ENCODE results near the gene ETV5.
A peak's percentile ranks its signal among the peaks of the same experiment; 100 is the strongest.

The ETV5 gene

DNA sequence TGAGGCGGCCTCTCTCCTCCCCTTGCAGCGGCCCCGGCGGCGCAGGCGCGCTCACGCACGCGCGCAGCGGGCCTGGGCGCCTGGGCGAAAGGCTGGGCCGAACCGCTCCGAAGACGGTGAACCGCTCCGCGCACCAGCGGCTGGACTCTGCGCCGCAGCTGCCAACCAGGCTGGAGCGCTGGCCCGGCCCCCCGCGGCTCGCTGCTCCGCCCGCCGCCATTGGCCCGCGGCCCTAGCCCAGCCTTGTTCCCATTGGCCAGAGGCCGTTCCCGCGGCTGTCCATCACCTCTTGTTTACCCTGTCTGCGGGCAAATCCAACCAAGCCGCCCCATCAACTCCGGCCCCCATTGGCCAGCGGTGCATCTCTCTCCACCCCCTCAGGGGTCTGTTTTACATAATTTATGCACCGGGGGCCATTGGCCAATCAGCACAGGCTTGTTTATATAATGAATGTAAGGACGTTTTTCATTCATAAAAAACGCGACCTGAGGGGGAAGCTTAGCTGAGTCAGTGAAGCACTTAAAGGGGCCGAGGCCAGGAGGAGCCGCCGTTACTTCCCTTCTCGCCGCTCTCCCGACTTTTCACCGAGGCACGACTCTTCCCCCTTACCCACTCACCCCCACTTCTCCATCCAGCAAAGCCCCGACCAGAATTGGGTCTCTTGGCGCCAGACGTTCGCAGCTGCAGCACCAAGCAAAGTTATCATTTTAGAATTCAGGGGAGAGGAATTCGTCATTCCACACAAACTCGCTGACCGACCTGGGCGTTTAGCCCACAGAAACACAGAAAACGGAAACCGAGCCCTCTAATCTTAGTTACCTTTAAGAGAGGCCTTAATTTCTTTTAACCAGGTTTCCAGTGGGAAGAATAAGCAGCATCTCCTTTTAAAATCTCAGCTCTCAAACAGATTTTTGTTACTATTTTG, at the start of gene ETV5:
TSS of gene ETV5 (minus strand) at position 149 of the 925 bp plus-strand sequence. CDS start 3,221 bp downstream, outside the sequence.
- peak; percentile 99 for DNase-seq (ENCODE audit: low spot score)

DNA sequence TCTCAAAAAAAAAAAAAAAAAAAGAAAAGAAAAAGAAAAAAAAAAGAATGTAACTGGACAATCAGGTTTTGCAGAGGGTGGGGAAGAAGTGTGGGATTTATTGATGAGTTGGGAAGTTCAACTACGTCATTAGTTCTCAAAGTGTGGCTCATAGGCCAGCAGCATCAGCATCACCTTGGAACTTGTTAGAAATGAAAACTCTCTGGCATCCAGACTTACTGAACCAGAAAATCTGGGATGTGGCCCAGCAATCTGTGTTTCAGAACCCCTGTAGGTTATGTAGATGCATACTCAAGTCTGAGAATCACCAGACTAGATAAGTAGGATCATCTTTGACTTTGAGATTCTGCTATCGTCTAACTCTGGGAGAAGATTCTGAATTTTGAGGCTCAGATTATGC, 45.8 kb upstream of the ETV5 start:
- DNase-seq (ENCODE audit: low spot score): no peak

DNA sequence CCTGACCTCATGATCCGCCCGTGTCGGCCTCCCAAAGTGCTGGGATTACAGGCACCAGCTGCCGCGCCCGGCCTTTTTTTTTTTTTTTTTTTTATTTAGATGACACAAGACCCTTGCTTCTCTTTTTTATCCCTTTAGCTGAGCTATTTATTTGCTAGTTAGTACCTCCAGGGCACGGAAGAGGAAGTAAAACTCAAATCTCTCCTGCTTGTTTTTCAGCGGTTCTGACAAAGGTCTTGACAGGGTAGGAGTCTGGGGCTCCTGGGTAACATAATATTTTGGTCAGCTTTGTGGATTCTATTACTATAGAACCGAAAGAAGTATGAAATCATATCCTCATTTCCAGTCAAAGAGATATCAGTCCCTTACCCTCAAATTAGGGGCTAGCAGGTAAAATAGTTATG, 44.0 kb upstream of the ETV5 start:
- DNase-seq (ENCODE audit: low spot score): no peak

DNA sequence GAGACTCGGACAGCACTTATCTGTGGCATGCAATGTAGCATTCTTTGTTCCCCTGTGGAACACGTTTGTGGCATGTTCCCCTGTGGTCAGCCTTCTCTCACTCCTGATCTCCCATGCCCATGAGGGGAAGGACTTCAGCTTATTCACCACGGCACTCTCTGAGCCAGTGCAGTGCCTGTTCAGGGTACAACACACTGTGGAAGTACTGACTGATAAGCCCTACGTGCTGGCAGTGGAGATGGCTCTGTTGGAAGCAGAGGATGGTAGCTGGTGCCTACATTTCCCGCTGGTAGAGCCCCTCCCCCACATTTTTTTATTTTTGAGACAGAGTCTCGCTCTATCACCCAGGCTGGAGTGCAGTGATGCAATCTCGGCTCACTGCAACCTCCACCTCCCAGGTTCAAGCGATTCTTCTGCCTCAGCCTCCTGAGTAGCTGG, 43.5 kb upstream of the ETV5 start:
- no peak for DNase-seq (ENCODE audit: low spot score)

DNA sequence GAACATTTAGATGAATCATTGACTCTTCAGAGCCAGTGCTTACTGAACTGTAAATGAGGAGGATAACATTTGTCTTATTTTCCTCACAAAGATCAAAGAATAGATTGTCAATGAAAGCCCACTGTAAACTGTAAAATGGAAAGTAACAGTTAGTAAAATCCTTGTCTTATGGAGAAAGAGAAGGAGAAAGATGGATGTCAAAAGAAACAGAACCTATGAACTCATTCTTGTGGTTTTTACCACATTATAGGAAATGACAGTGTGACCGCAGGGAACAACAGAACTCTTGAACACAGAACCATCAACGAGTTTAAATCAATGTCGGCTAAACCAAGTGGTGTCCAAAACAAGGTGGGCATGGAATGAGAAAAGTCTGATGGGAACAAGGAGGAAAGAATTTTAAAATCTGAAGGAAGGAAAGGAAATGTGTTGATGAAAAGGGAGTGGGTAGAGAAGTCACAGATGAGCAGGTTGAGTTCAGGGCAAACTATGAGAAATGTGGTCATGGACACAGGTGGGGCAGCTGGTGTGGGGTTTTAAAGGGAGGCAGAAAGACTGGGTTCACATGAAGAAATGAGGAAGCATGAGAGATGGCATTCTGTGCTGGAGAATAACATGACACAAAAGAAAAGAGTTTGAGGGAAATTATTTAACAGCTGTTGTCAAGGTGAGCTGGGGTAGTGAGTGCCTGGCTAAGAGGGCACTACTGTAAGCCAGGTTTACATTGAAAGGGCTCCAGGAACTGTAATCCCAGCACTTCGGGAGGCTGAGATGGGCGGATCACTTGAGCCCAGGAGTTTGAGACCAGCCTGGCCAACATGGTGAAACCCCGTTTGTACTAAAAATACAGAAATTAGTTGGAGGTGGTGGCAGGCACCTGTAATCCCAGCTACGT, 42.4 kb upstream of the ETV5 start:
- DNase-seq (ENCODE audit: low spot score): no peak

DNA sequence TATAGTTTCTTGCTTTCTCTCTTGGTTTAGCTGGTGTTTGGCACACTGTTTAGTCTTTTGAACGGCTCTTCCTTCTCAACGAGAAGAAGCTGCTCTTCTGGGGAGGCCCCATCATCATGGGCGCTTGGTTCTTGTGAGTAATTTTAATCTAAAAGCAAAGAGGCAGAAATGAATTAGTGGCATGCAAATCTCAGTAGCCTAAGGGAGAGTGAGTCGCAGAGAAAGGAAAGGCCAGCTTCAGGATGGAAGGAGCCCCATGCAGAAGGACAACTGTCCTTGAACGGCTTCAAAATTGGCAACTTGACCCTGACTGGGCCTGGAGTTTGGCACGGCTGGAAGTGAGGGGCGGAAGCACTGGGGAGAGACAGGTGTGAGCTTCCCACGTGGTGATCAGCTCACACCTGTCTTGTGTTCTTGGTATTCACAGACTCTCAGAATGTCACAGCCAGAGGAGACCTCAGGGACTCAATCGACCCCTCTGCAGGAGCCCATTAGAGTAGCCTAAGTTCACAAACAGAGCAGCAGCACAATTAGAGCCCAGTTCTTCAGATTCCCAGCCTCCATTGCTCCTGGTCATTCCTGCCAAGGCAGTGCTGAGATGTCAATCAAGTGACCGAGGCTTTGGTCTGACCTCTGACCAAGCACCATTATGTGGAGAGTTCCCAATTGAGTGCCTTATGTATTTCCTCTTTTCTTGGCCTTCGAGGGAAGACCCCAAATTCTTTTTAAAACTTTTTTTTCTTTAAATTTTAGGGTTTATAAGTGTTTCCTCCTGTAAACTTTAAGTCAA, 41.3 kb upstream of the ETV5 start:
- no peak for DNase-seq (ENCODE audit: low spot score)

DNA sequence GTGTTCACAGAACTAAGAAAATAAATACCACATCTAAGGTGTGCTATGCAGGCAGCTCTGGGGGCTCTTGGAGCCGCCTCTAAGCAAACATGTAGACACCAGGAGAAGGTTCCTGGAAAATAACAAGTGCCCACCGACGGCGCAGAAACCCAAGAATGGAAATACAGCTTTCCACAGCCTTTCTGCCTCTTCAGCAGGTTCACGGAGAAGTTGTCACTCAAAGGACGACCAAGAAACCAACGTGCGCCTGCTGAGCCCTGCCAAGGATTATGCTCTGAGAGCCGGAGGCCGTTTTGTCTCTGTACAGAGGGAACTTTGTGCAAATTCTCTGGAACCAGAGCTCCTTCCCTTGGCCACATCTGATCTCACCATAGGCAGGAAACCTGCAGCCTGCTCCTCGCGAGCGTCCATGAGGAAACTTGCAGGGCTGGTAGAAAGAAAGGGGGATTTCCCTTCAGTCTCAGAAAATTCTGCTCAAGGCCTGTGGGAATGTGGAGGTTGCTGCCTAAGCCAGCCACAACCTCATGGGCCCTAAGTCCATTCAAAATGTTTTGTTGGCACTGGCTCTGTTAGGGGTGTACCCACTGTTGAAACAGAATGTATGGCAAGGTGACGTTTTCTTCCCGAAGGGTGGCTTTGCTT, 40.6 kb upstream of the ETV5 start:
- DNase-seq (ENCODE audit: low spot score): no peak

DNA sequence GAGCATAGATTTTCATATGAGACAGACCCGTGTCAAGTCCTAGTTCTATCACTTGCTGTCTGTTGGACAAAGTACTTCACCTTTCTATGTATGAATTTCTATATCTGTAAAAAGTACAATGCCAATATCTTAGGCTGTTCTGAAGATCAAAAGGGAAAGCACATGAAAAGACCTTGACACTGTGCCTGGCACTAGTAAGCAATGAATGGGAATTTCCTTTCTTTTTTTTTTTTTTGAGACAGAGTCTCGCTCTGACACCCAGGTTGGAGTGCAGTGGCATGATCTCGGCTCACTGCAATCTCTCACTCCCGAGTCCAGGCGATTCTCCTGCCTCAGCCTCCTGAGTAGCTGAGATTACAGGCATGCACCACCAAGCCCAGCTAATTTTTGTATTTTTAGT, 35.4 kb upstream of the ETV5 start:
- no peak for DNase-seq (ENCODE audit: low spot score)

DNA sequence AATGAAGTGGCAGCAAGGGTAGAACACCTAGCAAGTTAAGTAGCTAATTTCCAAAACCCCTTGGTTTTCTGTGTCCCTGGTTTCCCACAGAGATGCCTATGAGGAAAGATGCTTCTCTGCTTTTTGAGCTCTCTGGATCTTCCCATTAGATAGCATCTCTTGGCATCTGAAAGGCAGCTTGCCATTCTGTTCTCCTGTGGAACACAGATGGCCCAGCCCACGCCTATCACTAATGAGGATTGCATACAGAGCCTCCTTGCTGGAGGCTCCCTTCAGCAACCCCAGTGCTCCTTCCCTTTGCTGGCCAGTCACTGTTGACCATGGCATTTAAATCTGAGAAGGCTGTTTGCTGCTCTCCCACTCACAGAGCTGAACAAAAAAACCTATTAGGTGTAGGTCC, 34.4 kb upstream of the ETV5 start:
- DNase-seq (ENCODE audit: low spot score): no peak

DNA sequence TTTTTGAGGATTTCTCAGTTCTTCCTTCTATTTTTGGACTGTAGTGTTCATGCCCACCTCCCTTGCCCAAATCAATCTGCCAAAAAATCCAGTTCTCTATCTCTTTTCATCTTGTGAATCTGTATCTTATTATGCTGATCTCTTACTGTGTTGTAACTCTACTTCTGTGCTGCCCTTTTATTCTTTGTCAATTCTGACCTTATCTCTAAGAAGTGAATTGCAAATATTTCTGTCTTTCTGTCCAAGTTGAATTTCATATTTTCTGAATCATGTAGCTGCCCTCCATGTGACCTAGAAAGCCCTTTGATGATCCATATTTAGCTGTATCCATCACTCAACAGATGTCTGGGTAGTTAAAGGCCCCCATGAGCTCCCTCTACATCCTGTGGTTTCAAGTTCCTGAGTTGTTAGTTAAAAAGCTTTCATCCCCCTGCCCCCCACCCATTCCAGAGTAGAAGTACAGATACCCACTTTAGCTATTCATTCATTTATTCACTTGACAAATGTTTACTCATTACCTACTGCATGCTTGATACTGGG, 33.6 kb upstream of the ETV5 start:
- DNase-seq (ENCODE audit: low spot score): no peak

DNA sequence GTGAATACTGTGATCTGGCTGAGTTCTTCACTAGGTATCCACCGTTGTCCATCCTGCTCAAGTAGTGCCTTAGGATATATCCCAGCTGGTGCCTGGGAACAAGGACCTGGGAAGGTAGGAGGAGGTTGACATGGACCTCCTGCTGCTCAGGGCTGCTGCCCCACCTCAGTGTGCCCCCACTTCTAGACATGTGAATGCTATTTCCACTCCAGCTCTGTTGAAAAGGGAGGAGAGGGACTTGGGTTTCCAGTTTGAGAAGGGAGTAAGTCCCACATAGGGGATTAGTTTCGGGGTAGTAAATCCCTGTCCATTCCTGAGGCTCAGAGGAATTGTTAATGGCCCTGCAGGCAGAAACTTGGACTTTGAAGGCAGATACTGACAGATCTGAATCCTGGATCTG, 32.9 kb upstream of the ETV5 start:
- no peak for DNase-seq (ENCODE audit: low spot score)

DNA sequence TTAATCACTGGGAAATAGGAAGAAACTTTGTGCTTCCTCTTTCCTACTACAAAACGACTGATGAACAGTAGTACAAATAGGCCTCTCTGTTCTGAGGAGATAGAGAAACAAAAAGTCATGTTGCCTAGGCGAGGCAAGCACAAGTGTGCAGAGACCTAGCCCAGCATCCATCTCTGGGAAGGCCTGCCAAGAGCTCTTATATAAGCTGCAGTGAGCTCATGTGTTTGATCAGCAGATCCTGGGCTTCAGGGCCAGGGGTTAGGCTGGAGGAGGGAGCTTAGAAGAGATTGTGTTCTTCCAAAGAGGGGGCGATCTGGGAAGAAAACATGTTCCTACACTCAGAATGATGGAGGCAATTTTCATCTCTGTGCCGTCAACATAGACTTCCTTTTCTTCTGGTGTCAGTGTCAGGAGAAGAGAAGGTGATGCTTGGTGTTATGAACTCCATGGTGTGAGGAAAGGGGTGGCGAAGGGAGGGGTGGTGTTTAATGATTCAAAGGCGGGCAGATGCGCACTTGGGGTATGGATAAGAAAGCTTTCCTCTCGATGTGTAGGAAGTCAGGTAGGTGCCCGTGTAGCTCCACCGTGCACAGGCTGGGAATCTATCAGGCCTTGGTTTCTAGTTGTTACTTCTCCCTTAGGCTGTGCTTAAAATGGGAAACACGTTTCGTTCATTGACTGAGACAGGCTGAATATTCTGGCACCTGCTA, 29.5 kb upstream of the ETV5 start:
- no peak for DNase-seq (ENCODE audit: low spot score)

DNA sequence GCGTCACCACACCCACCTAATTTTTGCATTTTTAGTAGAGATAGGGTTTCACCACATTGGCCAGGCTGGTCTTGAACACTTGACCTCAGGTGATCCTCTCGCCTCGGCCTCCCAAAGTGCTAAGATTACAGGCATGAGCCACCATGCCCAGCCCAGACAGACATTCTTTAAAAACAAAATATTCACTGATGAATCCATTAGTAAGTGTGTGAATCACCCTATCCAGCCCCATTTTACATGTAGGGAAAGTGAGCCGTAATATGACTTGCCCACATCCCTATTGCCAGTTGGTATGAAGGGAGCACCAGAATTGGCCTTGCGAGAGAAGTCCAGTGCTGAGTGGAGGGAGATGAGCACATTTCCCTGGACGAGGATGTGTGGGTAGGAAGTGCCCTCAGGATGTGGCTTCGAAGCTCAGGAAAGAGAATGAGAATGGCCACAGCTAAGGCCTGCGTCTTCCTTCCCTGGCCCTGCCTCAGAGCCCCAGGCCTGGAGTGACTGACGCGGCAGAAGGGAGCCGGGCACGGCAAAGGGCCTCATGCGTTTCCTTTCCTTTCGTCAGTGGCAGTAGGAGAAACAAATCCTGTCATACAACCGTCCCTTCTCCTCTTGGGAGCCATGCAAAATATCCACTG, 28.3 kb upstream of the ETV5 start:
- no peak for DNase-seq (ENCODE audit: low spot score)

DNA sequence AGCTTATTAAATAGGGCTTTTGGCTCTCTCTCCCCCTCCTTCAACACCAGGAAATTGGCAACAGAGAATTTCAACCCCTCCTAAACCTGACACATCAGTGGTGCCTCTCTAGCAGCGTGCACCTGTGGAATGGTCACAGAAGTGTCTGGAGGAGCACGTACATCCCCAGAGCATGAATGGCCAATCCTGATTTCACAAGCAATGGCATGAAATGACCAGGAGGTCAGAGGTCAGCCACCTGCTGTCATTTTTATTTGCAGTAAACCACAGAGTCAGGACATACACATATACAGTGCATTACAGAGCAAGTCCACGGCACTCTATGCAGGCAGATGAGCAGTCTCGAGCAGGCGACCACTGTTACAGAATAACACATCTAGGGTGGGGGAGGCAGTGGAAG, 25.1 kb upstream of the ETV5 start:
- no peak for DNase-seq (ENCODE audit: low spot score)

DNA sequence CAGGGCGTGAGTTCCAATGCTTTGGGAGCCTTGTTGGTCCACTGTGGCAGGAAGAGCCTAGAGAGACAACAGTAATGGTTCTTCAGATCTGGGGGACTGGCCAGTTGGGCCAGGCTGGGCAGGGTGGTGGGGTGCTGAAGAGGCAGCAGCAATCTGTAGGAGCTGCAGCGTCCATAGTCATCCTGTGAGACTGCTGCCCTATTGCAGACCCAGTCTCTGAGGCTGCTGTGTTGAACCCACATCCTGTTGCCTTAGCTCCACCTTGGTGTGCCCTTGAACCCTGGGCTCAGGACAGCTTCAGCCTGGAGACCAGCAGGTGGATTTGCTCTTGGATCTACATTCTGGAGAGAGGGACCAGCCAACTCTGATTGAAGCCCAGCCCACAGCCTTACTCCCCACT, 23.6 kb upstream of the ETV5 start:
- no peak for DNase-seq (ENCODE audit: low spot score)

DNA sequence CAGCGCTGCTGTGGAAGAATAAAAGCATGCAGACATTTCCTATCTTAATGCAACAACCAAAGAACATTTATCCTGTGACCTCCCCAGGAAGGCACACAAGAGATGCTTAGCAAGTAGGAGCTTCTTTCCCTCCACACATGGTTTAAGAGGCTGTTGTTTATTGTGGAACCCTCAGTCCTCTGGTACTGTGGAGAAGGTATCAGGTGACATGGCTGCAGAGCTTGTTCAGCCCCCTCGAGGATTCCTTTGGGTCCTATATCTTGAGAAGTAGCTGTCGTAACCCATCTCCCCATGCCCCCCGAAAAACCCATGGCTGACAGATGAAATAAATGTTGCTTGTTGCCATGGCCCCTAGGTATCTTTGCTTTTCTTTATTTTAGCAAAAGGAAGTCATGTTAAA, 20.3 kb upstream of the ETV5 start:
- DNase-seq (ENCODE audit: low spot score): no peak

DNA sequence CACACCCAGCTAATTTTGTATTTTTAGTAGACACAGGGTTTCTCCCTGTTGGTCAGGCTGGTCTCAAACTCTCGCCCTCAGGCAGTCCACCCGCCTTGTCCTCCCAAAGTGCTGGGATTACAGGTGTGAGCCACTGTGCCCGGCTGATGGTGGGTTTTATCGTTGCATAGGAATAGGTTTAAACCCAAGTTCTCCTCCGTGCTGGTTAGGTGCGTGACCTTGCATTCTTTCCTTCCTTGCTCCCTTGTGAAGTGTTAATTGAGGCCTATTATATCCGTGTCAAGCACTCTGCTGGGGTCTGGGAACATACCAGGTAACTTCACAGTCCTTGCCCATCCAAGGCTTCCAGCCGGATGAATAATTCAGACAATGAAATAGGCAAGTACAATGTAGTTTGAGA, 19.3 kb upstream of the ETV5 start:
- DNase-seq (ENCODE audit: low spot score): no peak

DNA sequence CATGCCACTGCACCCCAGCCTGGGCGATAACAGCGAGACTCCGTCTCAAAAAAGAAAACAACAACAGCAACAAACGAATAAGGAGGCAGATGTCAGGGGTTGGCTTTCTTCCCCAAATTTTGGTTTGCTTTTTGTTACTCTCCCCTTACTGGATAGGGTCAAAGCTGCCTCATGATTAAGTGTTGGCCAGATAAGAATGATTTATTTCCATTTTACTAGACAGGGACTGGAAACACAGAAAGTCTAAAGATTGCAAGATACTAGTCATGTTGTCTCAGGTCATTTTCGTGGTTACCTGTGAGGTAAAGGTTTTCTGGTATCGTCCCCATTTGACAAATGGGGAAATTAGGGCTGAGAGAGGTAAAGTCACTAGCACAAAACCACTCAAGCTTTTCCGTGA, 18.6 kb upstream of the ETV5 start:
- no peak for DNase-seq (ENCODE audit: low spot score)

DNA sequence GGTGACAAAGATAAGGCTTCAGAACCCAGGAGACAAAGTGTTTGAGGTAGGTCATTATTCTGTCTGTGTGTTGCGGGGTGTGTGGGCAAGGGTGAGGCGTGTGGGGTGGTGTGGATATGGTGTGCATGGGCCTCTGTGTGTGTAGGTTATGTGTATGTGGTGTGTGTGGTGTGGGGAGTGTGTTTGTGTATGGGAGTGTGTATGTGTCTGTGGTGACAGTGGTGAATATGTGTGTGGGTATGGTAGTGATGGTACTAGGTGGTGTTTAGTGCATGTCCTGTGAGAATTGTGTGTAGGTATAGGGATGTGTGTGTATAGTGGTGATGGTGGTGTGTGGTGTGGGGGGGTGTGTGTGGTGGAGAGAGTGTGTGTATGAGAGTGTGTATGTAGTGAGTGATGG, 16.2 kb upstream of the ETV5 start:
- no peak for DNase-seq (ENCODE audit: low spot score)

DNA sequence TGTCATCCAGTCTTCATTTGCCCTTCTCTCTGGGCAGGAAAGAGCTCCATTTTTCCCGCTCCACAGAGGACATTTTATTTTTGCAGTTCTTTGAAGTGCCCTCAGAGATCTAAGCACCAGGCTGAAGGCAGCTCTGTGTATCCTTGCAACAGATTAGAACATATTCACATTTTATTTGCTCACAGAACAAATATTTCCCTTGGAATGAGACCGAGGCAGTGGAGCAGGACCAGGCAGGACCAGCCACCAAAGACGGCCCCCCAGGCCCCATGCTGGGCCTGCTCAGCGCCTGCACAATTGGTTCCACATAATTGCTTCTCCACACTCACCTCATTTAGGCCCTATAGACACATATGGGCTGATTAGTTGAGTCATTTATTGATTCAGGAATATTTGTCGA, 15.7 kb upstream of the ETV5 start:
- no peak for DNase-seq (ENCODE audit: low spot score)

Data from GM03348 (cell line).